Sigmoid colon (tissue), 7 donors: ENCODE results near the gene ASB8. TPM values are rescaled to one million over a fixed set of nuclear protein-coding genes. Genes with fewer than 3 reads are reported as not detected.
"Not testable (repeated sequence)": the region's sequence is repeated elsewhere in the genome, so short reads cannot be mapped to it uniquely, and the experiment has no call there.

Source experiments
- DNase-seq: peaks from one replicate; pipeline ENCODE4 v3.0.0-alpha.2; 2019
- H3K27ac ChIP-seq, 4 donors: fragments of 200-600 bp; sonication (generic); one replicate each; pipeline ENCODE4 v1.5.1; 2016 to 2019; ENCODE audit warnings: mild to moderate bottlenecking in 1 of 4
- H3K27me3 ChIP-seq, 3 donors: fragments of 200-600 bp; sonication (generic); one replicate each; pipeline ENCODE4 v1.5.1; 2019; ENCODE audit warnings: mild to moderate bottlenecking in 1 of 3
- H3K36me3 ChIP-seq, 4 donors: fragments of 200-600 bp; sonication (generic); one replicate each; pipeline ENCODE4 v1.5.1; 2016 to 2019
- H3K4me1 ChIP-seq, 4 donors: fragments of 200-600 bp; sonication (generic); one replicate each; pipeline ENCODE4 v1.5.1; 2017 to 2019
- H3K4me3 ChIP-seq, 4 donors: fragments of 200-600 bp; sonication (generic); one replicate each; pipeline ENCODE4 v1.5.1; 2017 to 2019; ENCODE audit warnings: mild to moderate bottlenecking in 2 of 4, moderate library complexity in 1 of 4
- H3K9me3 ChIP-seq, 4 donors: fragments of 200-600 bp in 3 of 4; sonication (generic) in 3 of 4; one replicate each; pipeline versions ENCODE4 v1.5.1 to v1.6.1; 2013 to 2019
- EP300 ChIP-seq, 4 donors: sonication (generic); formaldehyde crosslinking; IDR thresholded peaks; one replicate each; pipeline ENCODE4 v1.6.1; 2017; ENCODE audit warnings: antibody characterized with exemption in 4 of 4
- POLR2A ChIP-seq, 2 donors: fragments of 450-650 bp; IDR thresholded peaks; one replicate each; pipeline ENCODE4 v1.6.1; 2016; ENCODE audit warnings: antibody characterized with exemption in 2 of 2, mild to moderate bottlenecking in 2 of 2, moderate library complexity in 2 of 2
- POLR2AphosphoS5 ChIP-seq, 4 donors: sonication (generic); formaldehyde crosslinking; IDR thresholded peaks; one replicate each; pipeline ENCODE4 v1.6.1; 2017; ENCODE audit warnings: antibody characterized with exemption in 4 of 4
- WGBS, 2 donors: extraction: QIAGEN DNeasy Blood & Tissue Kit; methylation state at CpG; one replicate each; pipeline ENCODE4 v1.1.7; 2013; 5-methylcytosine and 5-hydroxymethylcytosine counted together
- intact Hi-C: fragments of 100-400 bp; cut with DNase I; formaldehyde crosslinking; loops from one replicate; pipeline ENCODE4 v1.15.1; 2023
- polyA plus RNA-seq, 3 donors: library from polyadenylated mRNA; stranded (reverse); fragments of 200-250 nt; gene quantifications; one replicate each; pipeline ENCODE4 v1.2.3, GENCODE V29; 2013
- total RNA-seq, 4 donors: library from RNA; depleted of rRNA; stranded (reverse); fragments of >200 nt; gene quantifications; one replicate each; pipeline ENCODE4 v1.1.0, GENCODE V29; 2016
- TF ChIP-seq, protein P1 (sequence below), 4 experiments: fragments of 450-650 bp in 3 of 4; fragments of 200-600 bp in 1 of 4; IDR thresholded peaks; one replicate each; pipeline ENCODE4 v1.5.1; 2016 to 2019; ENCODE audit warnings: antibody characterized with exemption in 4 of 4, mild to moderate bottlenecking in 3 of 4, moderate library complexity in 2 of 4
- donor health status: healthy with polysubstance abuse.
- donor health status: Bipolar disorder and iron deficiency.
- donor health status: healthy.

ASB8 gene
- total and polyA plus RNA-seq, 7 donors = 20.6 to 64.3 (median 35.6) TPM

DNA sequence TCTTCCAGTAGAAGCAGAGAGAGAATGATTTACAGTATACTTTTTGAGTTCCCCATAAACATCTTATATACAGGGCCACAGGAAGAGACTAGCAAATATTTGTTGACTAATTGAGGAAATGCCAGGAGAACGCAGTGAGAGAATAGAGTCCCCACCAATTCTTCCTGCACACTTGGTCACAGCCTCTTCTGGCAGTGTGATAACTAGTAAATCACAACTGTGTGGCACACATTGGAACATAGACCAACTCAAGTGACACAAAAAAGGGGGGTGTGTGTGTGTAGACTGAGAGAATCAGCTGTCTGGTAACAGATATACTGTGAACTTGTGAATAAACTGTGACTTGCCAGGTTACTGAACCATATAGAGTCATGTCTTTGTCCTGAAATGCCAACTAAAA, 27.9 kb downstream of the ASB8 start:
- Histone ChIP-seq H3K4me3 (no peak overlapping the region), H3K27me3 (no peaks in the 10 kb centered on the region), H3K9me3 (no peaks in the 10 kb centered on the region), H3K36me3 (peaks cover 23 to 88% (median 37%) of the 10 kb centered on the region in 4 donors), H3K27ac (no peak overlapping the region), H3K4me1 (peaks cover 0 to 8% (median 0%) of the 10 kb centered on the region in 4 donors)
- TF ChIP-seq POLR2A (IDR thresholded peaks at IDR 0.05) (no peak), POLR2AphosphoS5 (IDR thresholded peaks at IDR 0.05) (no peak), EP300 (IDR thresholded peaks at IDR 0.05) (no peak)
- TF ChIP-seq, protein P1, sequence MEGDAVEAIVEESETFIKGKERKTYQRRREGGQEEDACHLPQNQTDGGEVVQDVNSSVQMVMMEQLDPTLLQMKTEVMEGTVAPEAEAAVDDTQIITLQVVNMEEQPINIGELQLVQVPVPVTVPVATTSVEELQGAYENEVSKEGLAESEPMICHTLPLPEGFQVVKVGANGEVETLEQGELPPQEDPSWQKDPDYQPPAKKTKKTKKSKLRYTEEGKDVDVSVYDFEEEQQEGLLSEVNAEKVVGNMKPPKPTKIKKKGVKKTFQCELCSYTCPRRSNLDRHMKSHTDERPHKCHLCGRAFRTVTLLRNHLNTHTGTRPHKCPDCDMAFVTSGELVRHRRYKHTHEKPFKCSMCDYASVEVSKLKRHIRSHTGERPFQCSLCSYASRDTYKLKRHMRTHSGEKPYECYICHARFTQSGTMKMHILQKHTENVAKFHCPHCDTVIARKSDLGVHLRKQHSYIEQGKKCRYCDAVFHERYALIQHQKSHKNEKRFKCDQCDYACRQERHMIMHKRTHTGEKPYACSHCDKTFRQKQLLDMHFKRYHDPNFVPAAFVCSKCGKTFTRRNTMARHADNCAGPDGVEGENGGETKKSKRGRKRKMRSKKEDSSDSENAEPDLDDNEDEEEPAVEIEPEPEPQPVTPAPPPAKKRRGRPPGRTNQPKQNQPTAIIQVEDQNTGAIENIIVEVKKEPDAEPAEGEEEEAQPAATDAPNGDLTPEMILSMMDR (IDR thresholded peaks at IDR 0.05) = no peak
- 80 to 82% methylated on average over 1 of the region's 1 CpG for WGBS, 2 donors
- DNase-seq = no peak
- intact Hi-C loops = no loop called here

DNA sequence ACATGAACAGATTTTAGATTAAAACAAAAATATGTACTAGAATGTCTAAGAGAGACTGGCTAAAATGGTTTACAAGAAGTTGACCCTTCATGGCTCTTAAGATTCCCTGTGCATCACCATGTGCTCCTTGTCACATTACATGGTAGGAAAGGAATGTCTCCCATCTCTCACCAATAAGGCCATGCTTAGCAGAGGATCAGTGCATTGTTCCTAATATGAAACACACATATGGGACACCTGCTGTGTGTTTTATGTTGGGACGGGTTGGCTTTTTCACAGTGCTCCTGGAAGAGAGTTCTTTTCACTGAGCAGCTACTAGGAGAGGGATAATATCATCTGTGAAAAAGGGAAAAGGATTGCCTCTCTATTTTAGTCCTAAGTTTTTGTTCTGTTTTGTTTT, 28.5 kb downstream of the ASB8 start:
- Histone ChIP-seq H3K4me1 (peaks cover 0 to 8% (median 0%) of the 10 kb centered on the region in 4 donors), H3K27ac (no peak overlapping the region), H3K9me3 (no peaks in the 10 kb centered on the region), H3K36me3 (peaks cover 17 to 88% (median 32%) of the 10 kb centered on the region in 4 donors), H3K4me3 (no peak overlapping the region), H3K27me3 (no peaks in the 10 kb centered on the region)
- no peak for DNase-seq
- WGBS, 2 donors = 96 to 97% methylated on average over 1 of the region's 1 CpG
- TF ChIP-seq POLR2A (IDR thresholded peaks at IDR 0.05) (no peak), EP300 (IDR thresholded peaks at IDR 0.05) (no peak), POLR2AphosphoS5 (IDR thresholded peaks at IDR 0.05) (no peak)
- TF ChIP-seq, protein P1 (IDR thresholded peaks at IDR 0.05) = no peak
- intact Hi-C loops = no loop called here

DNA sequence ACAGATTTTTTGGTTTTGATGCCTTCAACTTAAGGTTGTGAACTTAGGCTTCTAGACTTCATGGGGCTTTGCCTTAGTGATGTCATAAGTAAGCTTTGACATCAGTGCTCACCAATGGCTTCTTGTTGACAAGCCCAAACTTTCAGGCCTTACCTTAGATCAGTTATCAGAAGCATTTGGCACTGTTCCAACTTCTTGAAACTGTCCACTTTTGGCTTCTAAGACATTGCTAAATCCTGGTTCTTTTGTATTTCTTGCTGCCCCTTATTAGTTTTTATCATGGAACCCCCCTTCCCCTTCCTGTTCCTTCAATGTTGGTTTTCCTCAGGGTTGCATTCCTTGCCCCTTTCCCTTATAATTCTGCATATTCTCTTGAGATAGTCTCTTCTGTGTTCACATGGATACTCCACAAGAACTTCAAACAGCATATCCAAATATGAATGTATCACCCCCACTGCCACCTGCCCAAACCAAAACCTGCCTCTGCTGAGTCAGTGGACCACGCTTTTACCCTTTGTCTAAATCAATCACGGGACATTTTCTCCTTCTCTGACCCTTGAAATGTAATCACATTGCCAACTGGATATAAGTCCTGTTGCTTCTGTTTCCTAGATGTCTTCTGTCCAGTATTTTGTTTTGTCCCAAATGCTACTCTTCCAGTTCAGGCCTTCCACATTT, 30.2 kb downstream of the ASB8 start:
- 95 to 96% methylated on average over 2 of the region's 2 CpGs for WGBS, 2 donors
- intact Hi-C loops = no loop called here
- TF ChIP-seq EP300 (IDR thresholded peaks at IDR 0.05) = no peak
- TF ChIP-seq POLR2AphosphoS5 (IDR thresholded peaks at IDR 0.05) = no peak
- TF ChIP-seq, protein P1 (IDR thresholded peaks at IDR 0.05) = no peak
- TF ChIP-seq POLR2A (IDR thresholded peaks at IDR 0.05) = no peak
- DNase-seq = no peak
- Histone ChIP-seq H3K4me1 (peaks cover 0 to 8% (median 0%) of the 10 kb centered on the region in 4 donors), H3K27me3 (no peaks in the 10 kb centered on the region), H3K9me3 (no peaks in the 10 kb centered on the region), H3K4me3 (no peak overlapping the region), H3K36me3 (peaks cover 11 to 88% (median 18%) of the 10 kb centered on the region in 4 donors), H3K27ac (no peak overlapping the region)

DNA sequence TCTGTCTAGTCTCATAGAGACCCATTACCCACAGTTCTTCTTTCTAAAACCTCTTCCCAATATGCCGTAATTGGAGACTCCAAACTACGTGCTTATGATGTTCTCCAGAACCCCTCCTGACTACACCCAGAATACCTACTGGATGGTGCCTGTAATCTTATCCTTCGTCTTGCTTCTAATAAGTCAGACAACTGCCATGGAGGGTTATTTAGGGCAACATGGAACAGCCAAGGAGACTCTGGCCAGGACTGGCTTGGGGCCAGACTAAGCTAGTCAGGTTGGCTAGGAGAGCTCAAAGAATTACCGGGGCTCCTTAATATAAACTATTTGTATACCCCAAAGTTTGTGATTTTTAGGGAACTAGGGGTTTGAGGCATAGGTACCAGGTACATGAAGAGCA, 31.3 kb downstream of the ASB8 start:
- Histone ChIP-seq H3K27me3 (no peaks in the 10 kb centered on the region), H3K9me3 (no peaks in the 10 kb centered on the region), H3K27ac (peak overlapping the region in 1 of 4 donors; percentile 27), H3K36me3 (peaks cover 8 to 77% (median 11%) of the 10 kb centered on the region in 4 donors), H3K4me1 (peaks cover 0 to 10% (median under 1%) of the 10 kb centered on the region in 4 donors), H3K4me3 (no peak overlapping the region)
- TF ChIP-seq POLR2AphosphoS5 (IDR thresholded peaks at IDR 0.05) = no peak
- TF ChIP-seq, protein P1 (IDR thresholded peaks at IDR 0.05) = no peak
- TF ChIP-seq POLR2A (IDR thresholded peaks at IDR 0.05) = no peak
- no peak for TF ChIP-seq EP300 (IDR thresholded peaks at IDR 0.05)
- intact Hi-C loops = no loop called here
- 90 to 91% methylated on average over 4 of the region's 4 CpGs for WGBS, 2 donors
- DNase-seq = no peak

DNA sequence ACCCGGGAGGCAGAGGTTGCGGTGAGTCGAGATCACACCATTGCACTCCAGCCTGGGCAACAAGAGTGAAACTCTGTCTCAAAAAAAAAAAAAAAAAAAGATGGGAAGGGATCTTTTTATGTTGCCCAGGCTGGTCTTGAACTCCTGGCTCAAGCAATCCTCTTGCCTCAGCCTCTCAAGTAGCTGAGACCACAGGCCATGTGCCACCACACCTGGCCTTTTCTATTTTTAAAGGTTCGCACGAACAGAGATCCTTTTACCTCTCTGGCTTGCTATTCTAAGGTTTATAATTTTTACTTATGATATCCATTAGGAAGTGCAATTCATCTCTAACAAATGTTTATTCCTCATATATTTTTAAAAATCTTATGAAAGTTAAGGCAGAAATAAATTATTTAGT, 31.8 kb downstream of the ASB8 start:
- H3K27me3 ChIP-seq, H3K4me3 ChIP-seq, intact Hi-C loops, DNase-seq, H3K9me3 ChIP-seq: not testable (repeated sequence)
- Histone ChIP-seq H3K4me1 (peaks cover 0 to 15% (median 5%) of the 10 kb centered on the region in 4 donors), H3K36me3 (peaks cover 8 to 72% (median 11%) of the 10 kb centered on the region in 4 donors), H3K27ac (peak overlapping the region in 1 of 4 donors; percentile 27)
- WGBS, 2 donors = 98% methylated on average over 5 of the region's 5 CpGs
